ENCODE results near the gene INO80D.

The INO80D gene

DNA sequence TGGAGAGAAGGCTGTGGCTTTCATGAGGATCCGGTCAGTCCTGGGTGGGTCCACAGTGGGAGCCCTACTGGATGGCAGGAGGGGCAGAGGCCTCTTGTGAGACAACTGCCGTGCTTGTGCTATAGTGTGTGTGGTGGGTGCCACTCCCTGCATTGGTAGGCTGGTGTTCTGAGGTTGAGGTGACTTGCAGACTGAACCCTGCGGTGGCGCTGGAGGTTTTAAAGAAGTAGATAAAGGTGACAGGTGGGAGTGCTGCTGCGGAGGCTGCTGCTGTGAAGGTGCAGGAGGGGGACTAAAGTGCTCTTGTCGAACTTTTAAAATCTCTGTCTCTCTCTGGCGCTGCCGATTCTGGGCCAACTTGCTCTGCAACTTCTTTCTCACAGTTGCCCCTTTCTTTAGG lies 29.7 kb downstream of the INO80D start:
- no peak overlapping the region for H3K27ac ChIP-seq (ENCODE audit: low read length, poor library complexity, severe bottlenecking)
- 96% methylated on average over 8 of the region's 8 CpGs for WGBS
- no peak overlapping the region for H3K14ac ChIP-seq (ENCODE audit: low read length in 2 of 2)
- no peak for DNase-seq
- no peaks in the 10 kb centered on the region for H3K4me1 ChIP-seq (ENCODE audit: control insufficient read depth, insufficient read depth, low read depth, low read length)
- H3K79me1 ChIP-seq (replicated peaks; ENCODE audit: low read length, poor library complexity, severe bottlenecking): peaks cover 19% of the 10 kb centered on the region
- H3K4me3 ChIP-seq (ENCODE audit: insufficient read depth in 1 of 2, low read depth in 1 of 2, low read length in 2 of 2): no peak overlapping the region
- no peaks in the 10 kb centered on the region for H3K9me3 ChIP-seq (ENCODE audit: control insufficient read depth, low read length)
- H3K4ac ChIP-seq (ENCODE audit: low read depth in 1 of 2, low read length in 2 of 2): no peak overlapping the region
- H3K27me3 ChIP-seq (ENCODE audit: control insufficient read depth in 1 of 2, insufficient read depth in 1 of 2, low read length in 2 of 2): no peaks in the 10 kb centered on the region
- no peak overlapping the region for H2BK15ac ChIP-seq (ENCODE audit: low read depth, poor library complexity, severe bottlenecking)
- H4K91ac ChIP-seq (ENCODE audit: low read length): no peak overlapping the region
- no peak overlapping the region for H2BK120ac ChIP-seq (ENCODE audit: low read depth, low read length)
- no peak overlapping the region for H2AK5ac ChIP-seq (ENCODE audit: low read length, severe bottlenecking)
- H3K36me3 ChIP-seq (ENCODE audit: control insufficient read depth in 1 of 2, insufficient read depth in 2 of 2, low read depth in 1 of 2, low read length in 2 of 2): peaks cover 17 to 42% of the 10 kb centered on the region in 2 experiments
- no peak overlapping the region for H3K23ac ChIP-seq (ENCODE audit: low read length in 2 of 2)
- no peak overlapping the region for H3K18ac ChIP-seq (ENCODE audit: low read depth in 1 of 2, low read length in 2 of 2)
- H3K9ac ChIP-seq (ENCODE audit: low read length): no peak overlapping the region
- no peak overlapping the region for H2AFZ ChIP-seq (ENCODE audit: low read depth, low read length)
- no peak overlapping the region for H2BK5ac ChIP-seq (ENCODE audit: low read depth, low read length, poor library complexity, severe bottlenecking)
- H2BK12ac ChIP-seq (ENCODE audit: low read length in 2 of 2): no peak overlapping the region
- no peak overlapping the region for H3K4me2 ChIP-seq (ENCODE audit: low read length, poor library complexity, severe bottlenecking)
- H4K8ac ChIP-seq (ENCODE audit: low read length): no peak overlapping the region

DNA sequence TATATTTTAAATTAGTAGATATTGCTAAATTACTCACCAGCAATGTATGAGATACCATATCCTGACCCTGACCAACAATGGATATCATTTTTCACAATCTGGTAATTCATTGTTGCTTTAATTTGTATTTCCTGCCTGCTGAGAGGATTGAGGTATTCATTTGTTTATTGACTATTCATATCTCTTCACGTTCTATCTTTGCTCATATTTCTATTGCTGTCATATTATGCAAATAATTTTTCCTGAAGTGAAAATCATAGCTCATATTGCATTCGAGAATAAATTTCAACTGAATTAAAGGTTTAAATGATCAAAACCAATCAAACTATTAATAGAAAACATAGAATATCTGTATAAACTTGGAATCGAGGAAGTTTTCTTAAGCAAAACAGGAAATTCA lies 31.0 kb downstream of the INO80D start:
- Histone ChIP-seq H3K4ac (ENCODE audit: low read depth in 1 of 2, low read length in 2 of 2) (no peak overlapping the region), H2BK15ac (ENCODE audit: low read depth, poor library complexity, severe bottlenecking) (no peak overlapping the region), H2BK120ac (ENCODE audit: low read depth, low read length) (no peak overlapping the region), H3K79me1 (replicated peaks; ENCODE audit: low read length, poor library complexity, severe bottlenecking) (peaks cover 17% of the 10 kb centered on the region), H3K14ac (ENCODE audit: low read length in 2 of 2) (no peak overlapping the region), H3K18ac (ENCODE audit: low read depth in 1 of 2, low read length in 2 of 2) (no peak overlapping the region), H3K4me2 (ENCODE audit: low read length, poor library complexity, severe bottlenecking) (no peak overlapping the region), H3K4me3 (ENCODE audit: insufficient read depth in 1 of 2, low read depth in 1 of 2, low read length in 2 of 2) (no peak overlapping the region), H3K4me1 (ENCODE audit: control insufficient read depth, insufficient read depth, low read depth, low read length) (no peaks in the 10 kb centered on the region), H3K9ac (ENCODE audit: low read length) (no peak overlapping the region), H3K23ac (ENCODE audit: low read length in 2 of 2) (no peak overlapping the region), H3K36me3 (ENCODE audit: control insufficient read depth in 1 of 2, insufficient read depth in 2 of 2, low read depth in 1 of 2, low read length in 2 of 2) (peaks cover 13 to 38% of the 10 kb centered on the region in 2 experiments), H3K27me3 (ENCODE audit: control insufficient read depth in 1 of 2, insufficient read depth in 1 of 2, low read length in 2 of 2) (no peaks in the 10 kb centered on the region), H2AFZ (ENCODE audit: low read depth, low read length) (no peak overlapping the region), H3K27ac (ENCODE audit: low read length, poor library complexity, severe bottlenecking) (no peak overlapping the region), H2AK5ac (ENCODE audit: low read length, severe bottlenecking) (no peak overlapping the region), H3K9me3 (ENCODE audit: control insufficient read depth, low read length) (no peaks in the 10 kb centered on the region), H4K8ac (ENCODE audit: low read length) (no peak overlapping the region), H2BK12ac (ENCODE audit: low read length in 2 of 2) (no peak overlapping the region), H4K91ac (ENCODE audit: low read length) (no peak overlapping the region), H2BK5ac (ENCODE audit: low read depth, low read length, poor library complexity, severe bottlenecking) (no peak overlapping the region)
- no peak for DNase-seq
- no CpG with 5 or more reads among the region's 3 CpGs for WGBS

DNA sequence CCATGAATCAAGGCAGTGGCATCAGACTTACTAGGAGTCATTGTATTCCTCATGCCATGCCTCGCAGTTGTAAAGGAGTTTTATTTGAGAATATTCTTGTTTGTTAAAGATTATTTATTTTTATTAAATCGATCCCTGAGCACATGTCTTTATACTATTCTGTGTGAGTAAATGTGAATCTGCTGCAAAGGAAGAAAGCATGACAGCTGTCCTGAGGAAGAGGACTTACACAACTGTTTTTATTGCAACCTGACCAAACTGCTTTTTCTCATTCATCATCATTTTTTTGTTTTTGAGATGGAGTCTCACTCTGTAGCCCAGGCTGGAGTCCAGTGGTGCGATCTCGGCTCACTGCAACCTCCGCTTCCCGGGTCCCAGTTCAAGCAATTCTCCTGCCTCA lies 34.1 kb downstream of the INO80D start:
- peaks cover 17 to 28% of the 10 kb centered on the region in 2 experiments for H3K36me3 ChIP-seq (ENCODE audit: control insufficient read depth in 1 of 2, insufficient read depth in 2 of 2, low read depth in 1 of 2, low read length in 2 of 2)
- no peaks in the 10 kb centered on the region for H3K27me3 ChIP-seq (ENCODE audit: control insufficient read depth in 1 of 2, insufficient read depth in 1 of 2, low read length in 2 of 2)
- no peak overlapping the region for H2AK5ac ChIP-seq (ENCODE audit: low read length, severe bottlenecking)
- no peak overlapping the region for H2BK120ac ChIP-seq (ENCODE audit: low read depth, low read length)
- H3K4me3 ChIP-seq (ENCODE audit: insufficient read depth in 1 of 2, low read depth in 1 of 2, low read length in 2 of 2): no peak overlapping the region
- H3K4ac ChIP-seq (ENCODE audit: low read depth in 1 of 2, low read length in 2 of 2): no peak overlapping the region
- peaks cover 22% of the 10 kb centered on the region for H3K79me1 ChIP-seq (replicated peaks; ENCODE audit: low read length, poor library complexity, severe bottlenecking)
- no peak overlapping the region for H3K9ac ChIP-seq (ENCODE audit: low read length)
- H2BK15ac ChIP-seq (ENCODE audit: low read depth, poor library complexity, severe bottlenecking): no peak overlapping the region
- no peak overlapping the region for H3K27ac ChIP-seq (ENCODE audit: low read length, poor library complexity, severe bottlenecking)
- no peak overlapping the region for H2BK5ac ChIP-seq (ENCODE audit: low read depth, low read length, poor library complexity, severe bottlenecking)
- DNase-seq: no peak
- H3K18ac ChIP-seq (ENCODE audit: low read depth in 1 of 2, low read length in 2 of 2): no peak overlapping the region
- no peak overlapping the region for H3K14ac ChIP-seq (ENCODE audit: low read length in 2 of 2)
- no peak overlapping the region for H4K8ac ChIP-seq (ENCODE audit: low read length)
- no peak overlapping the region for H2BK12ac ChIP-seq (ENCODE audit: low read length in 2 of 2)
- no peaks in the 10 kb centered on the region for H3K9me3 ChIP-seq (ENCODE audit: control insufficient read depth, low read length)
- no peak overlapping the region for H4K91ac ChIP-seq (ENCODE audit: low read length)
- no peaks in the 10 kb centered on the region for H3K4me1 ChIP-seq (ENCODE audit: control insufficient read depth, insufficient read depth, low read depth, low read length)
- no peak overlapping the region for H2AFZ ChIP-seq (ENCODE audit: low read depth, low read length)
- H3K4me2 ChIP-seq (ENCODE audit: low read length, poor library complexity, severe bottlenecking): no peak overlapping the region
- 87% methylated on average over 4 of the region's 6 CpGs for WGBS
- no peak overlapping the region for H3K23ac ChIP-seq (ENCODE audit: low read length in 2 of 2)

DNA sequence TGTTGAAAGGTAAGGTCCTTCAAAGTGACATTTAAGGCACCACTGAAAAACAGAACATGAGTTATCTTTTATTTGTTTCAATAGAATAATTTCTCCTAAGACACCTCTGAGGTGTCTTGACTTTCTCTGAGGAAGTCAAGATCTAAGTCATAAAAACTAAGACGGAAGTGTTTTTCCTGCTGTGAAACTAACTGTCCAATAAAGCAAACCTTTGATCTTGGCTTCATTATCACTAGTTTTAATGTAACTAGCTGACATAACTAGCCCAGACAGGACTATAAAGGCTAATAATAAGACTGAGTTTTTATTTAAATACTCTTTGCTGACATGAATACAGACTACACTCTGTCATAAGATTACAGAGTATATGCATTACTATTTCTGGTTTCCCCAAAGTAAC lies 36.6 kb downstream of the INO80D start:
- H3K4ac ChIP-seq (ENCODE audit: low read depth in 1 of 2, low read length in 2 of 2): no peak overlapping the region
- no peak overlapping the region for H2BK120ac ChIP-seq (ENCODE audit: low read depth, low read length)
- no peak overlapping the region for H2BK5ac ChIP-seq (ENCODE audit: low read depth, low read length, poor library complexity, severe bottlenecking)
- H3K14ac ChIP-seq (ENCODE audit: low read length in 2 of 2): no peak overlapping the region
- peaks cover 15 to 27% of the 10 kb centered on the region in 2 experiments for H3K36me3 ChIP-seq (ENCODE audit: control insufficient read depth in 1 of 2, insufficient read depth in 2 of 2, low read depth in 1 of 2, low read length in 2 of 2)
- H2AK5ac ChIP-seq (ENCODE audit: low read length, severe bottlenecking): no peak overlapping the region
- peaks cover 11% of the 10 kb centered on the region for H3K79me1 ChIP-seq (replicated peaks; ENCODE audit: low read length, poor library complexity, severe bottlenecking)
- H2BK12ac ChIP-seq (ENCODE audit: low read length in 2 of 2): no peak overlapping the region
- no peaks in the 10 kb centered on the region for H3K9me3 ChIP-seq (ENCODE audit: control insufficient read depth, low read length)
- H3K27ac ChIP-seq (ENCODE audit: low read length, poor library complexity, severe bottlenecking): no peak overlapping the region
- WGBS: no CpG with 5 or more reads among the region's 1 CpG
- no peak overlapping the region for H3K9ac ChIP-seq (ENCODE audit: low read length)
- H2BK15ac ChIP-seq (ENCODE audit: low read depth, poor library complexity, severe bottlenecking): no peak overlapping the region
- H4K8ac ChIP-seq (ENCODE audit: low read length): no peak overlapping the region
- no peak overlapping the region for H3K4me2 ChIP-seq (ENCODE audit: low read length, poor library complexity, severe bottlenecking)
- H2AFZ ChIP-seq (ENCODE audit: low read depth, low read length): no peak overlapping the region
- H3K27me3 ChIP-seq (ENCODE audit: control insufficient read depth in 1 of 2, insufficient read depth in 1 of 2, low read length in 2 of 2): no peaks in the 10 kb centered on the region
- H4K91ac ChIP-seq (ENCODE audit: low read length): no peak overlapping the region
- H3K23ac ChIP-seq (ENCODE audit: low read length in 2 of 2): no peak overlapping the region
- no peak overlapping the region for H3K4me3 ChIP-seq (ENCODE audit: insufficient read depth in 1 of 2, low read depth in 1 of 2, low read length in 2 of 2)
- no peak overlapping the region for H3K18ac ChIP-seq (ENCODE audit: low read depth in 1 of 2, low read length in 2 of 2)
- no peak for DNase-seq
- no peaks in the 10 kb centered on the region for H3K4me1 ChIP-seq (ENCODE audit: control insufficient read depth, insufficient read depth, low read depth, low read length)

Measured in mesenchymal stem cell (in vitro differentiated cells and primary cell).